PFSK-1 (cell line): ENCODE measurements around the gene CRCP.

Experiments used
- FOXP2 ChIP-seq: optimal IDR thresholded peaks from 2 replicates; pipeline ENCODE3; 2011; ENCODE audit warnings: borderline replicate concordance, control low read depth, inconsistent platforms; ENCODE audit not compliant: insufficient read depth; ENCODE audit errors: extremely low read length, extremely low read depth
- POLR2AphosphoS5 ChIP-seq: IDR thresholded peaks from 2 replicates; pipeline ENCODE4 v1.6.1; 2012; ENCODE audit warnings: low read depth, mild to moderate bottlenecking, control low read depth, low read length, moderate library complexity
- SIN3A ChIP-seq: IDR thresholded peaks from 2 replicates; pipeline ENCODE4 v1.6.1; 2012; ENCODE audit warnings: mild to moderate bottlenecking, low read length, moderate library complexity, borderline replicate concordance; ENCODE audit not compliant: insufficient read depth
- TF ChIP-seq, protein P1 (sequence below), 2 experiments: IDR thresholded peaks; 2 replicates each; pipeline versions ENCODE4 v1.6.1 to v1.8.0; 2011 to 2012; ENCODE audit warnings: low read depth in 2 of 2, low read length in 2 of 2, control low read depth in 1 of 2, inconsistent platforms in 1 of 2, mild to moderate bottlenecking in 1 of 2, moderate library complexity in 1 of 2; ENCODE audit not compliant: insufficient read depth in 1 of 2

DNA sequence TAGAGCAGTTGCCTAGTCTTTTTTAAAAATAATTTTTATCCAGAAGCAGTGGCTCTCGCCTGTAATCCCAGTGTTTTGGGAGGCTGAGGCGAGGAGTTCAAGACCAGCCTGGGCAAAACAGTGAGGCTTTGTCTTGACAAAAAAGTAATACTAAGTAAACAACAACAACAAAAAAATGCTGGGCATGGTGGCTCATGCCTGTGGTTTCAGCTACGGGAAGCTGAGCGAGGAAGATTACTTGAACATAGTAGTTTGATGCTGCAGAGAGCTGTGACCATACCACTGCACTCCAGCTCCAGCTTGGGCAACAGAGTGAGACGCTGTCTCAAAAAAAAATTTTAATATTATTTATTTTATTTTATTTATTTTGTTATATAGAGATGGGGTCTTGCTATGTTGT is 59.2 kb downstream of the CRCP start:
- TF ChIP-seq, protein P1, sequence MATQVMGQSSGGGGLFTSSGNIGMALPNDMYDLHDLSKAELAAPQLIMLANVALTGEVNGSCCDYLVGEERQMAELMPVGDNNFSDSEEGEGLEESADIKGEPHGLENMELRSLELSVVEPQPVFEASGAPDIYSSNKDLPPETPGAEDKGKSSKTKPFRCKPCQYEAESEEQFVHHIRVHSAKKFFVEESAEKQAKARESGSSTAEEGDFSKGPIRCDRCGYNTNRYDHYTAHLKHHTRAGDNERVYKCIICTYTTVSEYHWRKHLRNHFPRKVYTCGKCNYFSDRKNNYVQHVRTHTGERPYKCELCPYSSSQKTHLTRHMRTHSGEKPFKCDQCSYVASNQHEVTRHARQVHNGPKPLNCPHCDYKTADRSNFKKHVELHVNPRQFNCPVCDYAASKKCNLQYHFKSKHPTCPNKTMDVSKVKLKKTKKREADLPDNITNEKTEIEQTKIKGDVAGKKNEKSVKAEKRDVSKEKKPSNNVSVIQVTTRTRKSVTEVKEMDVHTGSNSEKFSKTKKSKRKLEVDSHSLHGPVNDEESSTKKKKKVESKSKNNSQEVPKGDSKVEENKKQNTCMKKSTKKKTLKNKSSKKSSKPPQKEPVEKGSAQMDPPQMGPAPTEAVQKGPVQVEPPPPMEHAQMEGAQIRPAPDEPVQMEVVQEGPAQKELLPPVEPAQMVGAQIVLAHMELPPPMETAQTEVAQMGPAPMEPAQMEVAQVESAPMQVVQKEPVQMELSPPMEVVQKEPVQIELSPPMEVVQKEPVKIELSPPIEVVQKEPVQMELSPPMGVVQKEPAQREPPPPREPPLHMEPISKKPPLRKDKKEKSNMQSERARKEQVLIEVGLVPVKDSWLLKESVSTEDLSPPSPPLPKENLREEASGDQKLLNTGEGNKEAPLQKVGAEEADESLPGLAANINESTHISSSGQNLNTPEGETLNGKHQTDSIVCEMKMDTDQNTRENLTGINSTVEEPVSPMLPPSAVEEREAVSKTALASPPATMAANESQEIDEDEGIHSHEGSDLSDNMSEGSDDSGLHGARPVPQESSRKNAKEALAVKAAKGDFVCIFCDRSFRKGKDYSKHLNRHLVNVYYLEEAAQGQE (IDR thresholded peaks at IDR 0.05; ENCODE audit: insufficient read depth in 1 of 2, low read depth in 2 of 2, low read length in 2 of 2), result no peak
- no peak for TF ChIP-seq SIN3A
- TF ChIP-seq FOXP2, result no peak
- no peak for TF ChIP-seq POLR2AphosphoS5
